GM18873 (cell line): ENCODE data around the gene VCX3B.
"Not testable (repeated sequence)": the region's sequence is repeated elsewhere in the genome, so short reads cannot be mapped to it uniquely, and the experiment has no call there.

Source experiments
- ATAC-seq: cut with Tn5 transposase; IDR thresholded peaks from one replicate; pipeline ENCODE4 v1.9.1; 2021; ENCODE audit warnings: mild to moderate bottlenecking, moderate library complexity, moderate number of reproducible peaks; ENCODE audit not compliant: unreplicated experiment, low FRiP score

VCX3B gene

DNA sequence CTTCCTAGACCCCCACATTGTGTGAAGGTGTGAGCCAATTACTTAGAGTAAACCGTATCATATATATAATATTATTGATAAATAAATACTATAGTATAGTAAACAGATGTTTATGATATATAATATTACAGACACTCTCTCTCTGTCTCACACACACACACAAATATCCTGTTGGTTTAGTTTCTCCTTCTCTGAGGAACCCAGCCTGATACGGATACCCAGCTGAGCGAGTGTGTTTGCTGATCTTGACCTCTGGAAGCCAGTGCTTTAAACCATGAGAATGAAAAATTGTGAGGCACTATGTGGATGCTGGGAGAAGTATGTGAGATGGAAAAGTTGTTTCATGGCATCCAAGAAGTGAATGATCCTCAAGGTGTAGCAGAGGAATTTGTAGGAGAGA is at the start of gene VCX3B:
Gene VCX3B, plus strand, starts transcription at position 301 of the 400 bp plus-strand sequence. CDS start 621 bp downstream, outside the sequence.
- not testable (repeated sequence) for ATAC-seq

DNA sequence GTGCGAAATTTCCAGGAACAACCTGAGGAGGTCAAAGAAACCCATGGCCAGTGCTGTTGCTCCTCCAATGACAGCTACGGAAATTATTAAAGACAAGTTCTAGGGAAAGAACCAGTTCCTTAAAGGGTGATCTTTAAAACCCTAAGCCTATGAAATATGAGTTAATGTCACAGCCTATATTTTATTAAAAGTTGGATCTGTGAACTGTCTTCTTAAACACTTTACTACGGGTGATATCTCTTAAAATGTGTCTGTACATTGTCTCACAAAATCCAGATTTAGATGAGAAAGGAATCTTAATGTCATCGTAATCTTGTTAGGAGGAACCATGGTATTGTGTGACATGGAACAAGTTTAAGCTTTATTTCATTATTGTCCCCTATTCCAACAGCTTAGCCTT is 46.3 kb upstream of the VCX3B start:
- no peak for ATAC-seq

DNA sequence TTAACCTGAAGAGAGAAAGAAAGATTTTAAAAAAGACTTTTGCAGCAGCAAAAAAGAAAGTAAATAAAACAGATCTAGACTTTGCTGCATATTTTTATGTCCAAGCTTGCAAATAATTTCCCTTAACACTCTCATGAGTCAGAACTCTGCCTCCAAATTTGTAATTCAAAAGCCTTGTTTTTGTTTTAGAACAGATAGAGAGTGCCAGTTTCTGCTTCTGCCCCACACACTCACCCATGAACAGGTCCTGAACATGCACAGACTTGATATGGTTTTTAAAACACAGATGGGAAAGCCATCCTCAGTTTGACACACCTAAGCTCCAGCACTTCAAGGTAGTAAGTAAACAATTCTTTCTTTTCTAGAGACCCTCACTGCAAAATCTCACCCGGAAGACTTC is 39.7 kb upstream of the VCX3B start:
- ATAC-seq: no peak

DNA sequence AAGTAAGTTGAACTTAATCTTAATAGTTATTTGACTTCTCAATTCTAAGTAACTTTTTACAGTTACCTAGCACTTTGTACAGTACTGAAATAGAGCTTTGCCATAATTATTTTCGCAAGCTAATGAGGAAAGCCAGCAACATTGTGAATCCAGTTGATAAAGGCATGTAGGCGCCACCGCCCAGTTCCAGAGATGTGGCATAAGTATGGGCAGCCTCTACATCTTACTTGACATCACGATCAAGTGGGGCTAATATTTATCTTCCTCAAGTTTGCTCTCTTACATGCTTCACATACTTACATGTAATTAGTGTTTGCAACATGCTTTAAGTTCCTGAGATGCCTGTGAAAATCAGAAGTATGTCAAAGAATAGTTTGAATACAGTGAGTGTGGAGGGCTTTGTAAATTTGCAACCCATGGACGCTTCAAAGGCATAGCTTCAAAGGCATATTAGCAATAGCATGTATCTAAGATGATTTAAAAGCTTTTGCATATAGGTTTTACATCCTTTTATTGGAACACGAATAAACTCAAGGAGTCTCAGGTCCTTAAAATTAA is 34.9 kb upstream of the VCX3B start:
- ATAC-seq: no peak

GRCh38 chrX:8430444-8430843 is 34.2 kb upstream of the VCX3B start:
- ATAC-seq: no peak

- ATAC-seq: no peak
These were observed 32.2 kb upstream of the VCX3B start for GRCh38 chrX:8432396-8432795.

GRCh38 chrX:8433109-8434062 is 31.2 kb upstream of the VCX3B start:
- no peak for ATAC-seq

- no peak for ATAC-seq
These were observed 17.3 kb upstream of the VCX3B start for GRCh38 chrX:8447368-8447767.

- ATAC-seq: not testable (repeated sequence)
These were observed 12.3 kb upstream of the VCX3B start for GRCh38 chrX:8452343-8452742.

DNA sequence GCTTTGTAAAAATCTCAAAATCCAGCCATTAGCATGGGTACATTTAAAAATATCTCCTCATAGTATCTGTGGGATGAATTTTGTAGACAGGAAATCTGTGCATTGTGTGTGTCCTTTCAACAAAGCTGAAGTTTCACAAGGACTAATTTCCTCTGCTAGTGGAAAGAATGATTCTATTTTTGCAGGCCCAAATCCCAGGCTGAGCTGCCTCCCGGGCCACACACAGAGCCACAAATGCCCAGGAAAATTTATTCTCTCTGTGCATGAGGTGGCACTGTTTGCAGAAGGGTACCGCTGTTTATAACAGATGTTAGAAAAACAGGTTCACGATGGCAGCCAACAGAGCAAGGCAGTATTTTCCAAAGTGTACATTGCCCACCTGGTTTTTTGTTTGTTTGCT is 11.0 kb upstream of the VCX3B start:
- ATAC-seq: no peak

DNA sequence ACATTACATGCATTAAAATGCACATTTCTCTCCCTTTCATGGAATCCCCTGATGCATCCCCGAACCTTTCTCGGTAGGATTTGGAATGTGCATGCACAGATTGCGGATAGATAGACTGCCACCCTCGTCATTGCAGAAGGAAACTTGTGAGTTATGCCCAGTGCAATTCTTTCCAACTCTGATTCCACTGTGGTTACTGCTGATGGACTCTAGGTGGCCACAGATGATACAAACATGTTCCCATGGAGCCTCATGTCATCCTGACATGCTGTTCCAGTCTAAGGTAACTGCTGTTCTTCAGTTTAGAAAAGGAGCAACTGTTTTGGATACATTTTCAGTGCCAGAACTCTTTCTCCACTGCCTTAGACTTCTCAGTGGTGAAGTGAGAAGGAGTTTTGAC is 9.1 kb upstream of the VCX3B start:
- ATAC-seq: no peak

GRCh38 chrX:8462488-8462887 is 2.1 kb upstream of the VCX3B start:
- ATAC-seq: no peak

- no peak for ATAC-seq
These were observed 19.8 kb downstream of the VCX3B start for GRCh38 chrX:8484360-8484949.

GRCh38 chrX:8495036-8495435 is 30.4 kb downstream of the VCX3B start:
- not testable (repeated sequence) for ATAC-seq

- ATAC-seq: no peak
These were observed 35.6 kb downstream of the VCX3B start for GRCh38 chrX:8500203-8500602.

GRCh38 chrX:8502101-8502500 is 37.5 kb downstream of the VCX3B start:
- not testable (repeated sequence) for ATAC-seq

DNA sequence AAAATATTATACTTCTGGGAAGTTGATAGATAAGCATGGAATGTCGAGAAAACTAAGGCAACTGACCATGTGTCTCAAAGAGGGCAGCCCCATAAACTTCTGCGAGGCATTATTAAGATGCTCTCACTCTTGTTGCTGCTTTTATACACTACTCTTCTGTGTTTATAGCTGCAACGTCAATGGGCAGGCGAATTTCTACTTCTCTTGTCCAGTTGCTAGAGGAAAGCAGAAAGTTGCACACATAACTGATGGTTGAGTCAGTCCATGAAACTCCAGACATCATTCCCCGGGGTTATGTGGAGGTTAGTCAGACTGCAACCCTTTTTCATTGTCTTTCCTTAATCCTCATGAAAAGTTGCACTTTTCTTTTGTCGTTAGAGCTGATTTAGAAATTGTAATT is 39.8 kb downstream of the VCX3B start:
- ATAC-seq: no peak
